AG04449 (cell line): ENCODE results near the gene AHI1.

Experiments used
- CTCF ChIA-PET: fragments of 350-600 bp; formaldehyde crosslinking; extraction: SDS; loops from one replicate; lab custom pipeline; 2021; ENCODE audit warnings: antibody characterized with exemption; lab: Yijun Ruan, JAX
- POLR2A ChIA-PET: fragments of 400-600, 350-600 bp; formaldehyde crosslinking; extraction: SDS; loops from one replicate; lab custom pipeline; 2020; ENCODE audit warnings: antibody characterized with exemption, inconsistent platforms; lab: Yijun Ruan, JAX
- DNase-seq: peaks from one replicate; pipeline ENCODE4 v3.0.0-alpha.2; 2010; ENCODE audit warnings: low read depth, low spot score
- H3K4me3 ChIP-seq: 2 replicates; pipeline ENCODE4 v1.5.1; 2011; ENCODE audit warnings: low read depth, mild to moderate bottlenecking, control low read depth, low read length
- CTCF ChIP-seq: IDR thresholded peaks from one replicate; pipeline ENCODE4 v1.5.1; 2011; ENCODE audit warnings: mild to moderate bottlenecking, moderate library complexity, low read length, control low read depth, inconsistent platforms; ENCODE audit not compliant: insufficient read depth; ENCODE audit errors: missing control alignments

Gene AHI1

GRCh38 chr6:135497412-135498184 is at the start of gene AHI1:
Gene AHI1 (minus strand): TSS chr6:135497740. CDS start chr6:135492237, 5,503 bp downstream.
- peak within 1 kb of the TSS; percentile 82 for H3K4me3 ChIP-seq
- POLR2A ChIA-PET, result interaction anchor here (0.9 to 1.3 kb wide), 3 partner anchors 738 to 792 kb away, joined by 3 to 6 read pairs (median 3); partner anchors contain the start of gene BCLAF1
- peak; percentile 1 for TF ChIP-seq CTCF
- CTCF ChIA-PET, result interaction anchor here (1.4 to 2.1 kb wide), 5 partner anchors 9 to 729 kb away, joined by 3 to 17 read pairs (median 8); no protein-coding TSS in a partner anchor
- DNase-seq, result peak; percentile 47

- no peak for DNase-seq
- POLR2A ChIA-PET, result no interaction called here
- no peak overlapping the region for H3K4me3 ChIP-seq
- TF ChIP-seq CTCF, result no peak
- CTCF ChIA-PET, result interaction anchor here (2.1 kb wide), 1 partner anchor 11 kb away, joined by 6 read pairs; no protein-coding TSS in a partner anchor
These were observed 49.3 kb upstream of the AHI1 start for GRCh38 chr6:135546680-135547418.

DNA sequence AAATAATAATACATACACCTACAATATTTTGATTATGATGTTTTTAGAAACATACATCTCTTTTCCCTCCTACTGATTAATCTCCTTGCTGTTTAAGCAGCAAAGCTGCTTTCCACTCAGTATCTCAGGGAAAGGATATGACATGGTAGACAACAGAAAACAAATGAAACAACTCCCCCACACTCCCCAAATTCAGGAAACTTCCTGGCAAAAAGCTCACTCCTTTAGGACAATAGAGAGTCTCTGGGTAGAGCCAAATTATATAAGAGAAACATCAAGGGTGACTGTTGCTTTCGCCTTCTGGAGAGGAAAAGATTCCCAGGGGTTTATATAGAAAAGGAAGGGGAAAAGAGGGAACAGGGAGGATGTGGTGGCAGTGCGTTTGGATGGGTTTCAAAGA is 48.7 kb upstream of the AHI1 start:
- no peak for DNase-seq
- no peak overlapping the region for H3K4me3 ChIP-seq
- ChIA-PET CTCF (interaction anchor here (2.1 kb wide), 1 partner anchor 10 kb away, joined by 6 read pairs; no protein-coding TSS in a partner anchor), POLR2A (no interaction called here)
- TF ChIP-seq CTCF, result no peak

DNA sequence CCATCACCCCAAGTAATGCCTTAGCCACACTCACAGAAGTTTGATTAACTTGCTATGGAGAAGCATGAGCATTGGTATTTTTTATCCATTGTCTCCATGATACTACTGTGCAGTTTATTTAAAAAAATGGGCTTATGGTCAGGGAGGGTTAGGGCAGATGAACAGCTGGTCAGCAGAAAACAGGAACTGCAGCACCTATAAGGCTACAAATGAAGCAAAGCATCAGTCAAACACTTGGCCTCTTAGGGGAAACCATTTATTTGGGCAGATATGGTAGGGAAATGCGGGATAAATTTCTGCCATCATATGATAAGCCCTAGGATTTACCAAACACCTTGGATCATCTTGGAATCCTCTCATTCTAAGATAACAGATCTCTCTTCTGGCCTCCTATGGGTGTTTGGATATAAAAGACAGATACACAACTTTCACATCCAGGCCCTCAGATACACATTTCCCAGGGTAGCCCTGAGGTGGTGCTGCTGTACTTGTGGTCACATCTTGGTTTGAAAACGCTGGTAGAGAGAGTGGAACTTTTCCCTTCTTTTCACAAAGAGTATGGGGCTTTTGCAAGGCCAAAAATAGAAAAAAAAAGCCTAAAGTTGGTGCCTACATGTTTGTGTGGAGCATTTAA is 42.8 kb upstream of the AHI1 start:
- peak; percentile 66 for TF ChIP-seq CTCF
- no peak overlapping the region for H3K4me3 ChIP-seq
- ChIA-PET POLR2A (no interaction called here), CTCF (interaction anchor here (0.6 to 5.6 kb wide), 11 partner anchors 10 to 703 kb away, joined by 3 to 40 read pairs (median 3); no protein-coding TSS in a partner anchor)
- DNase-seq, result no peak

DNA sequence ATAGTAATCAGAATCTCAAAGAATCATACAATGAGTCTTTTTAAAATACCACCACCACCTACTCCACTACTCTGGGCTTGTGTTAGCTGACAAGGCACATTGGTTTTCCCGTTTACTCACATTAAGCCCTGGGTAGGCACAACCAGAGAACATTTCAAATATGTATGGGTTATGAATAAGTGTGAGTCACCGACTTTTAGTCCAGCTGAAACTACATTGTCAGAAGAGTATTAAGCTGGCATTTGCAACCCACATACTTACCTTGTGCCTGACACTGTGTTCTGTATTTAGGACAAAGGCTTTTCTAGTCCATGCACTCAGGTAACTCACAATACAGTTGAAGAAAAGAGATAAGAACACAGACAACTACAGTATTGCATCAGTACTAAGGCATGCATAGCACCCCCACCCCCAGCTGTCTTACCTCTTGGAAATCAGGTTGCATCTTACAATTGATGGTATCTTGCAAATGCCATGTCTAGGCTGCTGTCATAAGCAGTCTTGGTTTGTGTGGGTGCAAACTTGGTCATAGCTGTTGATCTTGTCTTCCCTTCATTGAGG is 40.3 kb upstream of the AHI1 start:
- no peak overlapping the region for H3K4me3 ChIP-seq
- POLR2A ChIA-PET, result interaction anchor here (0.6 kb wide), 2 partner anchors 496 to 752 kb away, joined by 3 read pairs; partner anchors contain the start of gene BCLAF1
- TF ChIP-seq CTCF, result no peak
- CTCF ChIA-PET, result interaction anchor here (0.6 to 5.6 kb wide), 8 partner anchors 17 to 689 kb away, joined by 3 to 40 read pairs (median 4); no protein-coding TSS in a partner anchor
- peak; percentile 63 for DNase-seq
